NCI-H446 (cell line): Measurements from ENCODE around the gene ATP2B1.

Experiments
- DNase-seq, 2 experiments: peaks; one replicate each; lab custom pipeline; 2025; lab: John Stamatoyannopoulos, UW

The ATP2B1 gene

DNA sequence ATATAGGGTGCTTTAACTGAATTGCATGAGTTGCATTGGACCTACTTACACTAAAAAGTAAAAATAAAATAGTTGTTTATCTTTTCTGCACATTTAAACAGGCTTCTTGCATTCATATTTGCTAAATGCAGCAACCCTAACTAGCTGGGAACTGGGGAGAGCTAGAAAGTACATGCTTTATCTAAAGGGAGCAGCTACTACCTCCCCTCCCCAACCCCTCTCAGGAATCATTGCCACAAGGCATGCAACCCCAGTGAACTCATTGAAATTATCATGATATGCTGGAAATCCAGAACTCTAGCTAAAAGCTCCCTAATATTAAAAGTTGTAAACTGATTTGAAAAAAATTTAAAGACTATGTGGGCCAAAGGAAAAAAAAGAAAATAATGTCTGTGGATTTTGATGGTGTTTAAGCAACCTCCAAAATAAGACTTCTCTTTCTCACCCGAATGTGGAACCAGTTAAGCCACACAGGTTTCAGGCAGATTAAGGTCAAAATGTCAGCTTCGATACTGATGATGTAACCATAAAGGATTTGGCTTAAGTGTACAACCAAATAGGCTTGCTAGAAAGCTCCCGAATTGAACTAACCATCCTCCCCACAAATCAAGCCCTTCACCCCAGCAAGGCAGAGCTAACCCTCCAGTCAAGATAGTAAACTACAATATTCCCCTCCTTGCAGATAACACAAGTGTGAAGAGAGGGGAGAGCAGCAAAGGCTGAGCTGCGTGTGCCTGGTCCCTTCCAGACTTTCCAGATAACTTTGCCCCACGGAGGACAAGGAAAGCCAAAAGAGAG lies 169.0 kb downstream of the ATP2B1 start:
- no peak for DNase-seq

DNA sequence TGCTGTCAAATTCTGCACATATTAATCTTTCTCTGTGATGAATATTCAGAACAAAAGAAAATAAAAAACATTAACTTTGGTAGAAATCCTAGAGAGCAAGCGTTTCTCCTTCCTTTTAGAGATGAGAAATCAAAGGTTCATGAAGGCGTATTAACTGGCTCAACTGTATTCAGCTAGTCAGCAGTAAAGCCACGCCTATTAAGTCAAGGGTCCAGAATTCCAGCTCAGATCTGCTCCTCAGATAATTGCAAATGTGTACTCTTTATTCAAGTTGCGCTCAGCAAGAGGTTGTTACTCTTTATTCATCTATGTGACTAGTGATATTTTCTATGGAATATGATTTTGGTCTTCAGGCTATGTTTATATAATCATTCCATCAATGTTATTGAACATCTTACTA lies 169.7 kb downstream of the ATP2B1 start:
- DNase-seq = no peak
